Tibial nerve (tissue), 4 donors: Measurements from ENCODE around the gene CIART. TPM values are rescaled to one million over a fixed set of nuclear protein-coding genes. Genes with fewer than 3 reads are reported as not detected.
A peak's percentile ranks its signal among the peaks of the same experiment; 100 is the strongest.

Experiments used
- DNase-seq, 2 donors: peaks; one replicate each; pipeline ENCODE4 v3.0.0-alpha.2; 2019; ENCODE audit warnings: low spot score in 2 of 2
- H3K27ac ChIP-seq, 4 donors: fragments of 200-600 bp; sonication (generic) in 3 of 4; one replicate each; pipeline ENCODE4 v1.5.1; 2017 to 2019; ENCODE audit warnings: mild to moderate bottlenecking in 1 of 4
- H3K27me3 ChIP-seq, 2 donors: fragments of 200-600 bp; sonication (generic) in 1 of 2; one replicate each; pipeline versions ENCODE4 v1.5.1 to v1.6.0; 2017 to 2019
- H3K36me3 ChIP-seq, 3 donors: fragments of 200-600 bp; sonication (generic); one replicate each; pipeline ENCODE4 v1.5.1; 2018 to 2019
- H3K4me1 ChIP-seq, 4 donors: fragments of 200-600 bp; sonication (generic) in 3 of 4; one replicate each; pipeline ENCODE4 v1.5.1; 2017 to 2019
- H3K4me3 ChIP-seq, 4 donors: fragments of 200-600 bp; sonication (generic) in 3 of 4; one replicate each; pipeline ENCODE4 v1.5.1; 2017 to 2019; ENCODE audit warnings: mild to moderate bottlenecking in 1 of 4, moderate library complexity in 1 of 4
- H3K9me3 ChIP-seq, 4 donors: fragments of 200-600 bp; sonication (generic) in 3 of 4; one replicate each; pipeline ENCODE4 v1.5.1; 2017 to 2019
- EP300 ChIP-seq, 2 donors: sonication (generic); formaldehyde crosslinking; IDR thresholded peaks; one replicate each; pipeline ENCODE4 v1.6.1; 2017; ENCODE audit warnings: antibody characterized with exemption in 2 of 2, mild to moderate bottlenecking in 1 of 2
- POLR2A ChIP-seq, 2 donors: fragments of 450-650 bp; IDR thresholded peaks; one replicate each; pipeline ENCODE4 v1.6.1; 2017; ENCODE audit warnings: antibody characterized with exemption in 2 of 2, mild to moderate bottlenecking in 2 of 2, moderate library complexity in 2 of 2
- WGBS, 2 donors: methylation state at CpG; one replicate each; pipeline ENCODE4 v1.1.5; 2018; 5-methylcytosine and 5-hydroxymethylcytosine counted together
- total RNA-seq, 4 donors: library from RNA; depleted of rRNA; stranded (reverse); fragments of >200 nt; gene quantifications; one replicate each; pipeline ENCODE4 v1.1.0, GENCODE V29; 2016
- TF ChIP-seq, protein P1 (sequence below), 5 experiments: fragments of 200-600 bp in 3 of 5; fragments of 450-650 bp in 2 of 5; sonication (generic) in 3 of 5; IDR thresholded peaks; one replicate each; pipeline ENCODE4 v1.5.1; 2016 to 2019; ENCODE audit warnings: antibody characterized with exemption in 5 of 5, mild to moderate bottlenecking in 3 of 5, moderate library complexity in 2 of 5

The CIART gene
- total RNA-seq, 4 donors from 2014 or later: 2.7 to 12.8 (median 6.4) TPM

DNA sequence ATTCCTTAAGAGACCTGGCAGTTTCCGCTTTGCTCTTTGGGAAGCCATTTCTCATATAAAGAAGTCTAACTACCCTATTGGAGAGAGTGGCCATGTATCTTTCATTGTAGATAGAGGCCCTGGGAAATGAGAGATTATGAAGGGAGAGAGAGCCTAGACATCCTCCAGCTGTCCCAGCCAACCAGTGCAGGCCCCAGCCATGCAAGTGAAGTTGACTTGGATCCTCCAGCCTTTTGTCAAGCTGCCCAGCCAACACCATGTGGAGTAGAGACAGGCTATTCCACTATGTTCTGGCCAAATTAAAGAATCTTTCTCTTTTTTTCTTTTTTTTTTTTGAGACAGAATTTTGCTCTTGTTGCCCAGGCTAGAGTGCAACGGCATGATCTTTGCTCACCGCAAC, 39.4 kb upstream of the CIART start:
- Histone ChIP-seq H3K9me3 (no peaks in the 10 kb centered on the region), H3K4me3 (no peak overlapping the region), H3K27me3 (no peaks in the 10 kb centered on the region), H3K4me1 (no peaks in the 10 kb centered on the region), H3K36me3 (no peaks in the 10 kb centered on the region), H3K27ac (no peak overlapping the region)
- 91 to 97% methylated on average over 3 of the region's 3 CpGs for WGBS, 2 donors
- DNase-seq: no peak
- TF ChIP-seq EP300 (IDR thresholded peaks at IDR 0.05) (no peak), POLR2A (IDR thresholded peaks at IDR 0.05) (no peak)
- TF ChIP-seq, protein P1, sequence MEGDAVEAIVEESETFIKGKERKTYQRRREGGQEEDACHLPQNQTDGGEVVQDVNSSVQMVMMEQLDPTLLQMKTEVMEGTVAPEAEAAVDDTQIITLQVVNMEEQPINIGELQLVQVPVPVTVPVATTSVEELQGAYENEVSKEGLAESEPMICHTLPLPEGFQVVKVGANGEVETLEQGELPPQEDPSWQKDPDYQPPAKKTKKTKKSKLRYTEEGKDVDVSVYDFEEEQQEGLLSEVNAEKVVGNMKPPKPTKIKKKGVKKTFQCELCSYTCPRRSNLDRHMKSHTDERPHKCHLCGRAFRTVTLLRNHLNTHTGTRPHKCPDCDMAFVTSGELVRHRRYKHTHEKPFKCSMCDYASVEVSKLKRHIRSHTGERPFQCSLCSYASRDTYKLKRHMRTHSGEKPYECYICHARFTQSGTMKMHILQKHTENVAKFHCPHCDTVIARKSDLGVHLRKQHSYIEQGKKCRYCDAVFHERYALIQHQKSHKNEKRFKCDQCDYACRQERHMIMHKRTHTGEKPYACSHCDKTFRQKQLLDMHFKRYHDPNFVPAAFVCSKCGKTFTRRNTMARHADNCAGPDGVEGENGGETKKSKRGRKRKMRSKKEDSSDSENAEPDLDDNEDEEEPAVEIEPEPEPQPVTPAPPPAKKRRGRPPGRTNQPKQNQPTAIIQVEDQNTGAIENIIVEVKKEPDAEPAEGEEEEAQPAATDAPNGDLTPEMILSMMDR (IDR thresholded peaks at IDR 0.05): no peak

DNA sequence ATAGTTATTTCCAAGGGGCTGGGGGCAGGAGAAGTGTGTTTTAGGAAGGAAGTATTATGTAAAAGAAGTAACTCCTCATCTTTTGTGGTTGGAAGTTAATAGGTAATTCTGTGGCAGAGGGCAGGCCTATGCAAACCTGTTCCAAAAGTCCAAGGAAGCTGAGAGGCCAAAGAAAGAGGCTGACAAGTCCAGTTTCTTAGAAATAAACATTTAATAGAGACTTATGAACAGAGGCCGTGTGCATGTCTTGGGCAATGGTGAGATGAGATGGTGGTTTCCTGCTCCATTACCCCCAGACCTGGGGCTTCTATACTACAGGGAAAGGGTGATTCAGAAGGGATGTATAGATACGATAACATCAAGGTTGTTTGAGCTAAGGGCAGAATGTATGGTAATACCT, 32.4 kb upstream of the CIART start:
- TF ChIP-seq POLR2A (IDR thresholded peaks at IDR 0.05): no peak
- TF ChIP-seq, protein P1 (IDR thresholded peaks at IDR 0.05): no peak
- no peak for TF ChIP-seq EP300 (IDR thresholded peaks at IDR 0.05)
- Histone ChIP-seq H3K27ac (no peak overlapping the region), H3K36me3 (no peaks in the 10 kb centered on the region), H3K4me1 (no peaks in the 10 kb centered on the region), H3K4me3 (no peak overlapping the region), H3K9me3 (no peaks in the 10 kb centered on the region), H3K27me3 (no peaks in the 10 kb centered on the region)
- DNase-seq: no peak
- WGBS, 2 donors: 79 to 80% methylated on average over 2 of the region's 2 CpGs

DNA sequence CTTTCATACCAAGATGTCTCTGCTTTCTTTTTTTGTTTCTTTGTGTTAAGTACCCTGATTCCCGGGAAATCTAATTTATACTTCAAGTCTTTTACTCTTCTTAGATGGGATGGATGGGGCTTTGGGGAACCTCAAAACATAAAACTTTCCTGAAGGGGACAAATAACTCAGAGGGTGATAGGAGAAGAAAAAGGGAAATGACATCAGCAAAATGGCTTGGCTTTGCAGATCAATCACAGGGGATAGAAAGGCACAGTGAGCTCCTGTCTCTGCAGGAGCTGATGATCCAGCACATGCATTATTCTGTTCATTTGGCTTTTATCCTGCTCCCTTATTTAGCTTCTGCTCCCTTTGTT, 26.2 kb upstream of the CIART start:
- peak overlapping the region in 3 of 4 donors; percentile 47 to 76 (median 76) for H3K27ac ChIP-seq
- peak overlapping the region in 1 of 4 donors; percentile 23 for H3K4me3 ChIP-seq
- peaks cover 0 to 13% of the 10 kb centered on the region in 2 donors for H3K27me3 ChIP-seq
- no peaks in the 10 kb centered on the region for H3K36me3 ChIP-seq
- TF ChIP-seq POLR2A (IDR thresholded peaks at IDR 0.05) (no peak), EP300 (IDR thresholded peaks at IDR 0.05) (no peak)
- TF ChIP-seq, protein P1 (IDR thresholded peaks at IDR 0.05): no peak
- peaks cover 0 to 40% (median 19%) of the 10 kb centered on the region in 4 donors for H3K4me1 ChIP-seq
- no peak for DNase-seq
- WGBS, 2 donors: 0 to 2% methylated on average over 1 of the region's 1 CpG
- H3K9me3 ChIP-seq: no peaks in the 10 kb centered on the region

DNA sequence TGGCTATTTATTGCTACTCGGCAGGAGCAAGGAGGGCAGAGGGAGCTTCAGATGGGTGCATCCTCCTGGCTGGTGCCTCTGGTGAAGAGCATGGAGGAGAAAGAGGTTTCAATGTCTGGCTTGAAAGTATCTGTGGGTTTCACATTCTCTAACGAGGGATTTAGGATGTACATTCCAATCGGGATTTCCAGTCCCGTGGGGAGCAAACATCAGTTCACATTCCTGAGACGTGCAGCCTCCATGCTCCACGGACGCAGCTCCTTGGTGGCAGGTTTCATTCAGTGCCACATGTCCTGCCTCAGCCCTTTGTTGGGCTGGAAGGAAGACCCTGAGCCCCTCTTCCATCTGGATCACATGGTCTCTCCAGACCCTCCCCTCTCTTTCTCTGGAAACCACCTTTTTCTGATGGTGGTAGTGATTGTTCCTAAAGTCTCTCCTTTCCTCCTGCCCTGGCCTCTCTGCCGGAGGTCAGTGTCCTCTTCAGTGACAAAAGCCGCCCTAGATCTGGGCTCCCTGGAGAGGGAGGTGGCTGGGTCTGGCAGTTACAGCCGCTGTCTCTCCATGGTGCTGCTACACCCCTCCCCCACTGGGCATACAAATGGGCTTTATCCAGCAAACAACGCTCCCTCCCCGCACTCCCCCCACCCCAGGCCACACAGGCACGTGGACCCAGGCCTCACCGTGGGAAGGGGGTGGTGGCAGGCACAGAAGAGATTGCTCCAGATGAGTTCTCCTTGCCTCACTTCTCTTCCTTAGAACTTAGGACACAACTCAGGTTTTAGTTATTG, 25.6 kb upstream of the CIART start:
- DNase-seq: no peak
- peaks cover 0 to 40% (median 19%) of the 10 kb centered on the region in 4 donors for H3K4me1 ChIP-seq
- 22 to 23% methylated on average over 13 to 14 of the region's 14 CpGs for WGBS, 2 donors
- no peaks in the 10 kb centered on the region for H3K9me3 ChIP-seq
- H3K27me3 ChIP-seq: peaks cover 0 to 13% of the 10 kb centered on the region in 2 donors
- no peaks in the 10 kb centered on the region for H3K36me3 ChIP-seq
- TF ChIP-seq POLR2A (IDR thresholded peaks at IDR 0.05): no peak
- TF ChIP-seq, protein P1 (IDR thresholded peaks at IDR 0.05): no peak
- no peak for TF ChIP-seq EP300 (IDR thresholded peaks at IDR 0.05)
- H3K4me3 ChIP-seq: peak overlapping the region in 1 of 4 donors; percentile 23
- H3K27ac ChIP-seq: peak overlapping the region in 2 of 4 donors; percentile 76
